ENCODE measurements around the gene POLD2. TPM values are rescaled to one million over a fixed set of nuclear protein-coding genes. Genes with fewer than 3 reads are reported as not detected.
A peak's percentile ranks its signal among the peaks of the same experiment; 100 is the strongest.

Gene POLD2
- total RNA-seq, 1 donor from 2014 or later, result 42.0 TPM

DNA sequence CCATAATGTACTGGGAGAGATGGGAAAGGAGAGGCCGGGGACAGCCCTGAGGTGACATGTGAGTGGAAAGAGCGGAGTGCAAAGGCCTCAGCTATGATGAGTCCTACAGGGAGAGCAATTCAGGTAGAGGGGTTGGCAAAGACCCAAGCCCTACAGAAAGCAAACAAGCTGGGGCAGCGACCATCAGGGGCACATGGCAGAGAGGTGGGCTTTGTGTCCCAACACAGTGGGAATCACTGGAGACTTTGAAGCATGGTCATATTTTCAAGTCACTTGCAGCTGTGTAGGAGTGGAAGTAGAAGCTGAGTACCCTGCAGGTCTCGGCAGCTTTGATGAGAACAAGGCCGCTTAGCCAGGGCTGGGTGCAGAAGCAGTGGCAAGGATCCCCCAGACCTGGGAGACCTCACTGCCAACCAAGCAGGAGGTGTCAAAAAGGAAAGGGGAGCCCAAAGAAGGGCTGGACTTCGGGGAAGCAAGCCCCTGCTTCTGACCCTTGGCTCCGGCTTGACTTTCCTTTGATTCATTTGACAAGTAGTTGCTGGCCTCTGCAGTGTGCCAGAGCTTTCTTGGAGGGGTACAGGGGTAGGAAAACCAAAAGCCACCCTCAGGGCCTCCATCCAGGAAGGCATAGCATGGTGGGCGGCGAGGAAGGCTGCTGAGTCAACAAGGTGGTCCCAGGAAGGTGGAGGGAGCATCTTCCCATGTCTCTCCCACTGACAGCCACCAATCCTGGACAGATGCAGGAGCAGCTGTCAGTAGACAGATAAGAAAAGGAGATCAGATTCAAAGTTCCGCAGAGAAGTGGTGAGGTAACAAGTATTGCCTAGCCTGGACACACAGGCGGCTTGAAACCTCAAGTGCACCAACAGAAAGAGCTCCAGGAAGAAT is 56.0 kb downstream of the POLD2 start:
- intact Hi-C loops (cut with DNase I), result no loop called here
- Histone ChIP-seq H3K36me3 (no peaks in the 10 kb centered on the region), H3K9me3 (no peaks in the 10 kb centered on the region), H3K4me3 (no peak overlapping the region), H3K27me3 (no peaks in the 10 kb centered on the region), H3K27ac (no peak overlapping the region), H3K4me1 (peaks cover 35% of the 10 kb centered on the region)
- TF ChIP-seq POLR2AphosphoS5 (IDR thresholded peaks at IDR 0.05; ENCODE audit: insufficient read depth in 1 of 2, low read depth in 1 of 2), result no peak
- no peak for TF ChIP-seq POLR2A (IDR thresholded peaks at IDR 0.05)
- TF ChIP-seq, protein P1, sequence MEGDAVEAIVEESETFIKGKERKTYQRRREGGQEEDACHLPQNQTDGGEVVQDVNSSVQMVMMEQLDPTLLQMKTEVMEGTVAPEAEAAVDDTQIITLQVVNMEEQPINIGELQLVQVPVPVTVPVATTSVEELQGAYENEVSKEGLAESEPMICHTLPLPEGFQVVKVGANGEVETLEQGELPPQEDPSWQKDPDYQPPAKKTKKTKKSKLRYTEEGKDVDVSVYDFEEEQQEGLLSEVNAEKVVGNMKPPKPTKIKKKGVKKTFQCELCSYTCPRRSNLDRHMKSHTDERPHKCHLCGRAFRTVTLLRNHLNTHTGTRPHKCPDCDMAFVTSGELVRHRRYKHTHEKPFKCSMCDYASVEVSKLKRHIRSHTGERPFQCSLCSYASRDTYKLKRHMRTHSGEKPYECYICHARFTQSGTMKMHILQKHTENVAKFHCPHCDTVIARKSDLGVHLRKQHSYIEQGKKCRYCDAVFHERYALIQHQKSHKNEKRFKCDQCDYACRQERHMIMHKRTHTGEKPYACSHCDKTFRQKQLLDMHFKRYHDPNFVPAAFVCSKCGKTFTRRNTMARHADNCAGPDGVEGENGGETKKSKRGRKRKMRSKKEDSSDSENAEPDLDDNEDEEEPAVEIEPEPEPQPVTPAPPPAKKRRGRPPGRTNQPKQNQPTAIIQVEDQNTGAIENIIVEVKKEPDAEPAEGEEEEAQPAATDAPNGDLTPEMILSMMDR (IDR thresholded peaks at IDR 0.05), result no peak
- no peak for DNase-seq (ENCODE audit: extremely low spot score in 2 of 2)

- TF ChIP-seq, protein P1 (IDR thresholded peaks at IDR 0.05), result no peak
- no peak for TF ChIP-seq POLR2A (IDR thresholded peaks at IDR 0.05)
- TF ChIP-seq POLR2AphosphoS5 (IDR thresholded peaks at IDR 0.05; ENCODE audit: insufficient read depth in 1 of 2, low read depth in 1 of 2), result no peak
- H3K4me1 ChIP-seq, result peaks cover 28% of the 10 kb centered on the region
- H3K9me3 ChIP-seq, result no peaks in the 10 kb centered on the region
- no peak overlapping the region for H3K4me3 ChIP-seq
- no peak overlapping the region for H3K27ac ChIP-seq
- intact Hi-C loops (cut with DNase I), result no loop called here
- no peak for DNase-seq (ENCODE audit: extremely low spot score in 2 of 2)
- no peaks in the 10 kb centered on the region for H3K27me3 ChIP-seq
- peaks cover 0 to 6% of the 10 kb centered on the region in 2 donors for H3K36me3 ChIP-seq
These were observed 56.8 kb downstream of the POLD2 start for GRCh38 chr7:44066494-44067063.

DNA sequence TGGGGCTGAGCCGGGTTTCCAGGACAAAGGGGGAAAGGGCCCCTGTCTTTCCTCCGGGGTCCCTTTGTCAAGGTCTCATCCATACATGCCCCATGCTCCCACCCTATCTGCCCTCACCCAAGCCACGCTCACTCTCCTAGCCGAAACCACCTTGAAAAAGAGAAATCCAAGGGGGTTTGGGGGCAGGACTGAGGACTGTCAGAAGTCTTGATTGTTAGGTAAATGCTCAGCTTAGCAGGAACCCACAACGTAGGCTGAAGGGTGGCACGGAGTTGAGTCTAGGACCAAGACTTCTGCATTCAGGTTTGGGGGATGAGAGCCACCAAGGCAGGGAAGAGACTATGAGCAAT is 57.3 kb downstream of the POLD2 start:
- intact Hi-C loops (cut with DNase I), result no loop called here
- Histone ChIP-seq H3K4me3 (no peak overlapping the region), H3K4me1 (peaks cover 23% of the 10 kb centered on the region), H3K36me3 (peaks cover 0 to 8% of the 10 kb centered on the region in 2 donors), H3K27me3 (no peaks in the 10 kb centered on the region), H3K9me3 (no peaks in the 10 kb centered on the region), H3K27ac (no peak overlapping the region)
- DNase-seq (ENCODE audit: extremely low spot score in 2 of 2), result no peak
- TF ChIP-seq POLR2AphosphoS5 (IDR thresholded peaks at IDR 0.05; ENCODE audit: insufficient read depth in 1 of 2, low read depth in 1 of 2) (no peak), POLR2A (IDR thresholded peaks at IDR 0.05) (no peak)
- TF ChIP-seq, protein P1 (IDR thresholded peaks at IDR 0.05), result no peak

GRCh38 chr7:44065431-44066110 is 57.8 kb downstream of the POLD2 start, which contains the start of gene PGAM2:
Gene PGAM2, minus strand, starts transcription at chr7:44065567. Its CDS starts 38 bp downstream, at chr7:44065529.
- DNase-seq (ENCODE audit: extremely low spot score in 2 of 2), result no peak
- peaks cover 0 to 13% of the 10 kb centered on the region in 2 donors for H3K36me3 ChIP-seq
- no peaks in the 10 kb centered on the region for H3K27me3 ChIP-seq
- peaks cover 23% of the 10 kb centered on the region for H3K4me1 ChIP-seq
- H3K4me3 ChIP-seq, result no peak within 1 kb of the TSS
- TF ChIP-seq, protein P1 (IDR thresholded peaks at IDR 0.05), result no peak
- TF ChIP-seq POLR2AphosphoS5 (IDR thresholded peaks at IDR 0.05; ENCODE audit: insufficient read depth in 1 of 2, low read depth in 1 of 2), result peak in 1 of 2 donors; percentile 33
- no peaks in the 10 kb centered on the region for H3K9me3 ChIP-seq
- H3K27ac ChIP-seq, result no peak within 1 kb of the TSS
- intact Hi-C loops (cut with DNase I), result no loop called here
